ENCODE measurements around the gene HMX1. TPM values are rescaled to one million over a fixed set of nuclear protein-coding genes. Genes with fewer than 3 reads are reported as not detected.

Gene HMX1
- total and polyA plus RNA-seq, 2 donors (not counting 1 experiment from before 2014, with no cell fraction given), result not detected

- Histone ChIP-seq H3K27me3 (replicated peaks in 1 of 4; ENCODE audit: control extremely low read depth in 1 of 4, control insufficient read depth in 3 of 4, insufficient read depth in 4 of 4, low read length in 3 of 4) (peaks cover 0 to 37% (median 10%) of the 10 kb centered on the region in 4 experiments), H3K9me3 (ENCODE audit: control extremely low read depth in 1 of 3, control insufficient read depth in 2 of 3, insufficient read depth in 1 of 3, low read length in 2 of 3) (peaks cover 0 to 22% (median 0%) of the 10 kb centered on the region in 3 donors), H3K27ac (ENCODE audit: low read length in 2 of 2) (no peak overlapping the region), H2AFZ (ENCODE audit: insufficient read depth, low read depth, low read length, poor library complexity, severe bottlenecking) (no peak overlapping the region), H3K4me3 (ENCODE audit: control extremely low read depth in 1 of 5, extremely low read depth in 1 of 5, insufficient read depth in 1 of 5, low read depth in 2 of 5, low read length in 4 of 5) (no peak overlapping the region), H3K79me2 (ENCODE audit: control insufficient read depth, insufficient read depth, low read length) (no peaks in the 10 kb centered on the region), H3K36me3 (replicated peaks in 1 of 2; ENCODE audit: control extremely low read depth in 1 of 2, control insufficient read depth in 1 of 2, extremely low read depth in 1 of 2, insufficient read depth in 2 of 2, low read length in 1 of 2) (no peaks in the 10 kb centered on the region), H3K9ac (ENCODE audit: low read length) (no peak overlapping the region), H3K4me2 (replicated peaks; ENCODE audit: low read depth, low read length, poor library complexity, severe bottlenecking) (no peak overlapping the region), H4K20me1 (ENCODE audit: control insufficient read depth, insufficient read depth, low read length, poor library complexity, severe bottlenecking) (no peaks in the 10 kb centered on the region), H3K4me1 (ENCODE audit: control insufficient read depth in 2 of 2, insufficient read depth in 2 of 2, low read length in 2 of 2) (no peaks in the 10 kb centered on the region)
- Mint-ChIP-seq H3K9me3 (ENCODE audit: insufficient read depth) (no peaks in the 10 kb centered on the region), H3K27me3 (peaks cover 27% of the 10 kb centered on the region), H3K4me1 (no peaks in the 10 kb centered on the region), H3K27ac (no peak overlapping the region), H3K4me3 (no peak overlapping the region)
- CTCF ChIA-PET, result no interaction called here
- no peak for DNase-seq
- intact Hi-C loops (cut with micrococcal nuclease), result no loop called here
- POLR2A ChIA-PET, result no interaction called here
- no peak for ATAC-seq (ENCODE audit: low read depth)
- no peak for TF ChIP-seq CTCF (IDR thresholded peaks at IDR 0.05)
- TF ChIP-seq EZH2 (IDR thresholded peaks at IDR 0.05; ENCODE audit: borderline replicate concordance, insufficient read depth, low read depth, low read length, poor library complexity, severe bottlenecking), result no peak
- WGBS (ENCODE audit: insufficient coverage), result 7% methylated on average over 37 of the region's 41 CpGs
Measured at GRCh38 chr4:8893227-8893623, 21.6 kb upstream of the HMX1 start.

GRCh38 chr4:8892556-8893226 is 21.1 kb upstream of the HMX1 start:
- ChIA-PET POLR2A (no interaction called here), CTCF (no interaction called here)
- no peaks in the 10 kb centered on the region for H3K36me3 ChIP-seq (replicated peaks in 1 of 2; ENCODE audit: control extremely low read depth in 1 of 2, control insufficient read depth in 1 of 2, extremely low read depth in 1 of 2, insufficient read depth in 2 of 2, low read length in 1 of 2)
- intact Hi-C loops (cut with micrococcal nuclease), result no loop called here
- DNase-seq (no peak), ATAC-seq (ENCODE audit: low read depth) (no peak)
- no peak overlapping the region for H3K4me2 ChIP-seq (replicated peaks; ENCODE audit: low read depth, low read length, poor library complexity, severe bottlenecking)
- Mint-ChIP-seq H3K9me3 (ENCODE audit: insufficient read depth) (no peaks in the 10 kb centered on the region), H3K4me3 (no peak overlapping the region), H3K27me3 (peaks cover 27% of the 10 kb centered on the region), H3K27ac (no peak overlapping the region), H3K4me1 (no peaks in the 10 kb centered on the region)
- H3K27ac ChIP-seq (ENCODE audit: low read length in 2 of 2), result no peak overlapping the region
- H3K4me3 ChIP-seq (ENCODE audit: control extremely low read depth in 1 of 5, extremely low read depth in 1 of 5, insufficient read depth in 1 of 5, low read depth in 2 of 5, low read length in 4 of 5), result no peak overlapping the region
- H3K27me3 ChIP-seq (replicated peaks in 1 of 4; ENCODE audit: control extremely low read depth in 1 of 4, control insufficient read depth in 3 of 4, insufficient read depth in 4 of 4, low read length in 3 of 4), result peaks cover 0 to 40% (median 10%) of the 10 kb centered on the region in 4 experiments
- peaks cover 0 to 23% (median 0%) of the 10 kb centered on the region in 3 donors for H3K9me3 ChIP-seq (ENCODE audit: control extremely low read depth in 1 of 3, control insufficient read depth in 2 of 3, insufficient read depth in 1 of 3, low read length in 2 of 3)
- H4K20me1 ChIP-seq (ENCODE audit: control insufficient read depth, insufficient read depth, low read length, poor library complexity, severe bottlenecking), result no peaks in the 10 kb centered on the region
- TF ChIP-seq CTCF (IDR thresholded peaks at IDR 0.05) (no peak), EZH2 (IDR thresholded peaks at IDR 0.05; ENCODE audit: borderline replicate concordance, insufficient read depth, low read depth, low read length, poor library complexity, severe bottlenecking) (no peak)
- no peak overlapping the region for H2AFZ ChIP-seq (ENCODE audit: insufficient read depth, low read depth, low read length, poor library complexity, severe bottlenecking)
- no peaks in the 10 kb centered on the region for H3K4me1 ChIP-seq (ENCODE audit: control insufficient read depth in 2 of 2, insufficient read depth in 2 of 2, low read length in 2 of 2)
- H3K9ac ChIP-seq (ENCODE audit: low read length), result no peak overlapping the region
- WGBS (ENCODE audit: insufficient coverage), result 5% methylated on average over 71 of the region's 73 CpGs
- H3K79me2 ChIP-seq (ENCODE audit: control insufficient read depth, insufficient read depth, low read length), result no peaks in the 10 kb centered on the region

All from B cell (primary cell).